SK-N-SH (cell line): ENCODE measurements around the gene F13B.

Source experiments
- ELF1 ChIP-seq: IDR thresholded peaks from 2 replicates; pipeline ENCODE4 v1.4.0; 2012
- GABPA ChIP-seq: IDR thresholded peaks from 2 replicates; pipeline ENCODE4 v1.4.0; 2012; ENCODE audit warnings: low read depth, mild to moderate bottlenecking
- MEF2A ChIP-seq: IDR thresholded peaks from 2 replicates; pipeline ENCODE4 v1.4.0; 2012; ENCODE audit warnings: low read depth, borderline replicate concordance
- MXI1 ChIP-seq: IDR thresholded peaks from 2 replicates; pipeline ENCODE4 v1.6.1; 2012; ENCODE audit warnings: mild to moderate bottlenecking, low read depth, low read length, improper control_type of control experiment
- POLR2AphosphoS5 ChIP-seq: IDR thresholded peaks from 2 replicates; pipeline ENCODE4 v1.6.1; 2012; ENCODE audit warnings: low read depth, low read length
- SIN3A ChIP-seq: IDR thresholded peaks from 2 replicates; pipeline ENCODE4 v1.6.1; 2012; ENCODE audit warnings: low read depth, mild to moderate bottlenecking, low read length, moderate library complexity, borderline replicate concordance
- SMC3 ChIP-seq: IDR thresholded peaks from 2 replicates; pipeline ENCODE4 v1.6.1; 2012; ENCODE audit warnings: low read depth, low read length, improper control_type of control experiment
- TF ChIP-seq, protein P1 (sequence below): fragments of 200-600 bp; sonication (generic); IDR thresholded peaks from 2 replicates; pipeline ENCODE4 v1.6.1; 2017; ENCODE audit warnings: antibody characterized with exemption, mild to moderate bottlenecking, moderate library complexity
- TF ChIP-seq, protein P2 (sequence below): IDR thresholded peaks from 2 replicates; pipeline ENCODE4 v1.4.0; 2012; ENCODE audit warnings: low read depth, borderline replicate concordance
- TF ChIP-seq, protein P3 (sequence below): IDR thresholded peaks from 2 replicates; pipeline ENCODE4 v1.4.0; 2012; ENCODE audit warnings: low read depth
- TF ChIP-seq, protein P4 (sequence below): IDR thresholded peaks from 2 replicates; pipeline ENCODE4; 2012
- TF ChIP-seq, protein P5 (sequence below): fragments of 150-350 bp; IDR thresholded peaks from 2 replicates; pipeline ENCODE4 v1.6.1; 2017; ENCODE audit warnings: antibody characterized with exemption, low read length, low read depth, borderline replicate concordance

DNA sequence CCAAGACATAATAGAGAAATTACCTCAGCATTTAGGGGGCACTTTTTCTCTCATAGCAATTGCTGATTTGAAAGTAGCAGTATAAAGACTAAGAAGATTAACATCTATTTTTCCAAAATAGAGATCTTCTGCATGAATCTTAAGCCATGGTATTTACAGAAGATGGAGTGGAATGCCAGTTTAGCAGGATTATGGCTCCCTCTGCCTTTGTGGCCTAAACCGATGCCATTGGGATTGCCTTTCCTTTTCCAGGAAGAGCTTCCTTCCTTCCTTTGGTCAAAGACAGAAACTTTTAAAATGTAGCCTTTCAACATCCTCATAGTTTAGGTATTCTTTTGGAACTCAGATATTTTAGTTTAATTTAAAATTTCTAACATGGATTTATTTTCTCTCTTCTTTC is 50.3 kb downstream of the F13B start:
- TF ChIP-seq, protein P1, sequence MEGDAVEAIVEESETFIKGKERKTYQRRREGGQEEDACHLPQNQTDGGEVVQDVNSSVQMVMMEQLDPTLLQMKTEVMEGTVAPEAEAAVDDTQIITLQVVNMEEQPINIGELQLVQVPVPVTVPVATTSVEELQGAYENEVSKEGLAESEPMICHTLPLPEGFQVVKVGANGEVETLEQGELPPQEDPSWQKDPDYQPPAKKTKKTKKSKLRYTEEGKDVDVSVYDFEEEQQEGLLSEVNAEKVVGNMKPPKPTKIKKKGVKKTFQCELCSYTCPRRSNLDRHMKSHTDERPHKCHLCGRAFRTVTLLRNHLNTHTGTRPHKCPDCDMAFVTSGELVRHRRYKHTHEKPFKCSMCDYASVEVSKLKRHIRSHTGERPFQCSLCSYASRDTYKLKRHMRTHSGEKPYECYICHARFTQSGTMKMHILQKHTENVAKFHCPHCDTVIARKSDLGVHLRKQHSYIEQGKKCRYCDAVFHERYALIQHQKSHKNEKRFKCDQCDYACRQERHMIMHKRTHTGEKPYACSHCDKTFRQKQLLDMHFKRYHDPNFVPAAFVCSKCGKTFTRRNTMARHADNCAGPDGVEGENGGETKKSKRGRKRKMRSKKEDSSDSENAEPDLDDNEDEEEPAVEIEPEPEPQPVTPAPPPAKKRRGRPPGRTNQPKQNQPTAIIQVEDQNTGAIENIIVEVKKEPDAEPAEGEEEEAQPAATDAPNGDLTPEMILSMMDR, result no peak
- TF ChIP-seq ELF1, result no peak
- TF ChIP-seq GABPA, result no peak
- TF ChIP-seq, protein P2, sequence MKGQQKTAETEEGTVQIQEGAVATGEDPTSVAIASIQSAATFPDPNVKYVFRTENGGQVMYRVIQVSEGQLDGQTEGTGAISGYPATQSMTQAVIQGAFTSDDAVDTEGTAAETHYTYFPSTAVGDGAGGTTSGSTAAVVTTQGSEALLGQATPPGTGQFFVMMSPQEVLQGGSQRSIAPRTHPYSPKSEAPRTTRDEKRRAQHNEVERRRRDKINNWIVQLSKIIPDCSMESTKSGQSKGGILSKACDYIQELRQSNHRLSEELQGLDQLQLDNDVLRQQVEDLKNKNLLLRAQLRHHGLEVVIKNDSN, result no peak
- TF ChIP-seq MXI1, result no peak
- no peak for TF ChIP-seq POLR2AphosphoS5
- TF ChIP-seq, protein P3, sequence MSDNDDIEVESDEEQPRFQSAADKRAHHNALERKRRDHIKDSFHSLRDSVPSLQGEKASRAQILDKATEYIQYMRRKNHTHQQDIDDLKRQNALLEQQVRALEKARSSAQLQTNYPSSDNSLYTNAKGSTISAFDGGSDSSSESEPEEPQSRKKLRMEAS, result no peak
- TF ChIP-seq, protein P4, sequence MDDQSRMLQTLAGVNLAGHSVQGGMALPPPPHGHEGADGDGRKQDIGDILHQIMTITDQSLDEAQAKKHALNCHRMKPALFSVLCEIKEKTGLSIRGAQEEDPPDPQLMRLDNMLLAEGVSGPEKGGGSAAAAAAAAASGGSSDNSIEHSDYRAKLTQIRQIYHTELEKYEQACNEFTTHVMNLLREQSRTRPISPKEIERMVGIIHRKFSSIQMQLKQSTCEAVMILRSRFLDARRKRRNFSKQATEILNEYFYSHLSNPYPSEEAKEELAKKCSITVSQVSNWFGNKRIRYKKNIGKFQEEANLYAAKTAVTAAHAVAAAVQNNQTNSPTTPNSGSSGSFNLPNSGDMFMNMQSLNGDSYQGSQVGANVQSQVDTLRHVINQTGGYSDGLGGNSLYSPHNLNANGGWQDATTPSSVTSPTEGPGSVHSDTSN, result no peak
- TF ChIP-seq MEF2A, result no peak
- no peak for TF ChIP-seq SIN3A
- TF ChIP-seq, protein P5, sequence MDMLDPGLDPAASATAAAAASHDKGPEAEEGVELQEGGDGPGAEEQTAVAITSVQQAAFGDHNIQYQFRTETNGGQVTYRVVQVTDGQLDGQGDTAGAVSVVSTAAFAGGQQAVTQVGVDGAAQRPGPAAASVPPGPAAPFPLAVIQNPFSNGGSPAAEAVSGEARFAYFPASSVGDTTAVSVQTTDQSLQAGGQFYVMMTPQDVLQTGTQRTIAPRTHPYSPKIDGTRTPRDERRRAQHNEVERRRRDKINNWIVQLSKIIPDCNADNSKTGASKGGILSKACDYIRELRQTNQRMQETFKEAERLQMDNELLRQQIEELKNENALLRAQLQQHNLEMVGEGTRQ, result no peak
- TF ChIP-seq SMC3, result no peak
